H1 (cell line): Measurements from ENCODE around the gene MAST1. TPM values are rescaled to one million over a fixed set of nuclear protein-coding genes. Genes with fewer than 3 reads are reported as not detected.
A peak's percentile ranks its signal among the peaks of the same experiment; 100 is the strongest.

Source experiments
- CTCF ChIA-PET: fragments of 300-600 bp; sonication (Branson Sonifier 250); formaldehyde crosslinking; loops from one replicate; lab custom pipeline; 2021; ENCODE audit not compliant: partially characterized antibody; lab: Charles Lee
- POLR2A ChIA-PET: fragments of 300-600 bp; sonication (Branson Sonifier 250); formaldehyde crosslinking; loops from one replicate; lab custom pipeline; 2021; ENCODE audit warnings: inconsistent platforms; ENCODE audit not compliant: partially characterized antibody; lab: Charles Lee
- DNase-seq, 2 experiments: peaks; one replicate each; pipeline versions ENCODE4 v3.0.0 to v3.0.0-alpha.2; 2010 to 2022; ENCODE audit warnings: low spot score in 2 of 2, low read depth in 1 of 2, mixed read lengths in 1 of 2
- FAIRE-seq: peaks from 2 replicates; lab custom pipeline; 2011; peaks lifted over from hg19 to GRCh38; lab: Jason Lieb, UNC
- H2AFZ ChIP-seq: 2 replicates; pipeline ENCODE4 v1.8.1; 2012; ENCODE audit warnings: low read length, inconsistent platforms
- H2AK5ac ChIP-seq: 2 replicates; pipeline ENCODE4 v1.6.1; 2013; ENCODE audit warnings: low read depth, low read length
- H2BK120ac ChIP-seq: replicated peaks from 2 replicates; pipeline ENCODE3; 2013; ENCODE audit warnings: low read depth, low read length, inconsistent platforms
- H2BK12ac ChIP-seq: 2 replicates; pipeline ENCODE4 v1.6.1; 2013; ENCODE audit warnings: low read depth, low read length
- H2BK15ac ChIP-seq: 2 replicates; pipeline ENCODE4 v1.6.1; 2013; ENCODE audit warnings: low read length
- H2BK20ac ChIP-seq: 2 replicates; pipeline ENCODE4 v1.6.1; 2013; ENCODE audit warnings: low read length
- H2BK5ac ChIP-seq: 2 replicates; pipeline ENCODE4 v1.6.1; 2013; ENCODE audit warnings: low read depth, low read length
- H3K14ac ChIP-seq: 2 replicates; pipeline ENCODE4 v1.6.1; 2013; ENCODE audit warnings: inconsistent platforms; ENCODE audit not compliant: insufficient read length
- H3K18ac ChIP-seq: 2 replicates; pipeline ENCODE4 v1.6.1; 2013; ENCODE audit warnings: low read length; ENCODE audit errors: extremely low read depth
- H3K23ac ChIP-seq: 2 replicates; pipeline ENCODE4 v1.6.1; 2013; ENCODE audit warnings: inconsistent platforms; ENCODE audit not compliant: insufficient read length
- H3K23me2 ChIP-seq: 2 replicates; pipeline ENCODE4 v1.6.1; 2013; ENCODE audit warnings: low read depth, low read length
- H3K27ac ChIP-seq: 2 replicates; pipeline ENCODE4 v1.6.1; 2011; ENCODE audit warnings: low read depth, low read length, inconsistent platforms
- H3K27me3 ChIP-seq, 4 experiments: replicated peaks in 1 of 4; 1 replicate in 1 of 4; 2 replicates in 3 of 4; pipeline versions ENCODE4 v1.6.1 to v1.8.1; 2011 to 2013; ENCODE audit warnings: low read length in 3 of 4, mild to moderate bottlenecking in 3 of 4, inconsistent platforms in 2 of 4, mixed read lengths in 2 of 4, moderate library complexity in 1 of 4; ENCODE audit not compliant: control insufficient read depth in 3 of 4, insufficient read depth in 3 of 4; ENCODE audit errors: extremely low read depth in 1 of 4
- H3K36me3 ChIP-seq, 4 experiments: 2 replicates each; pipeline versions ENCODE4 v1.6.1 to v1.8.1; 2011 to 2013; ENCODE audit warnings: mild to moderate bottlenecking in 4 of 4, low read length in 3 of 4, moderate library complexity in 2 of 4, control low read depth in 1 of 4, inconsistent platforms in 1 of 4; ENCODE audit not compliant: insufficient read depth in 4 of 4, control insufficient read depth in 2 of 4
- H3K4ac ChIP-seq: replicated peaks from 2 replicates; pipeline ENCODE3; 2013; ENCODE audit warnings: low read length, low read depth, mixed read lengths, inconsistent platforms; ENCODE audit not compliant: insufficient read length
- H3K4me1 ChIP-seq, 4 experiments: replicated peaks in 1 of 4; 1 replicate in 1 of 4; 2 replicates in 3 of 4; pipeline versions ENCODE4 v1.6.1 to v1.8.1; 2011 to 2013; ENCODE audit warnings: low read length in 3 of 4, inconsistent platforms in 2 of 4, mixed read lengths in 1 of 4; ENCODE audit not compliant: insufficient read depth in 4 of 4, control insufficient read depth in 3 of 4
- H3K4me2 ChIP-seq, 2 experiments: 2 replicates each; pipeline versions ENCODE4 v1.6.1 to v1.8.1; 2011 to 2013; ENCODE audit warnings: low read depth in 2 of 2, low read length in 2 of 2, control low read depth in 1 of 2, inconsistent platforms in 1 of 2, mild to moderate bottlenecking in 1 of 2; ENCODE audit not compliant: insufficient read depth in 1 of 2
- H3K4me3 ChIP-seq, 4 experiments: fragments of 200-600, 300-600 bp in 1 of 4; sonication (generic), shearing (Covaris generic), sonication (Bioruptor Twin) in 1 of 4; 2 replicates each; pipeline versions ENCODE4 v1.5.1 to v1.8.1; 2011 to 2016; ENCODE audit warnings: low read length in 4 of 4, low read depth in 3 of 4, control low read depth in 2 of 4, inconsistent platforms in 2 of 4, mild to moderate bottlenecking in 2 of 4, mixed read lengths in 1 of 4, moderate library complexity in 1 of 4; ENCODE audit not compliant: insufficient read depth in 2 of 4; ENCODE audit errors: extremely low read depth in 1 of 4
- H3K56ac ChIP-seq: replicated peaks from 2 replicates; pipeline ENCODE3; 2013; ENCODE audit warnings: low read depth, mild to moderate bottlenecking, mixed read lengths, low read length, inconsistent platforms; ENCODE audit not compliant: insufficient read length
- H3K79me1 ChIP-seq: 2 replicates; pipeline ENCODE4 v1.6.1; 2013; ENCODE audit warnings: low read depth, low read length, control low read depth
- H3K79me2 ChIP-seq, 2 experiments: 2 replicates each; pipeline versions ENCODE4 v1.6.1 to v1.8.1; 2012 to 2013; ENCODE audit warnings: low read length in 2 of 2, mild to moderate bottlenecking in 2 of 2, inconsistent platforms in 1 of 2; ENCODE audit not compliant: insufficient read depth in 2 of 2, control insufficient read depth in 1 of 2
- H3K9ac ChIP-seq, 4 experiments: replicated peaks in 1 of 4; 1 replicate in 1 of 4; 2 replicates in 3 of 4; pipeline versions ENCODE4 v1.6.1 to v1.8.1; 2011 to 2013; ENCODE audit warnings: low read depth in 3 of 4, low read length in 3 of 4, control low read depth in 2 of 4, mild to moderate bottlenecking in 2 of 4, moderate library complexity in 2 of 4, inconsistent platforms in 1 of 4; ENCODE audit errors: extremely low read depth in 1 of 4
- H3K9me3 ChIP-seq, 2 experiments: 2 replicates each; pipeline versions ENCODE4 v1.6.1 to v1.8.1; 2012 to 2013; ENCODE audit warnings: mild to moderate bottlenecking in 2 of 2, moderate library complexity in 2 of 2, control low read depth in 1 of 2, inconsistent platforms in 1 of 2, low read depth in 1 of 2, low read length in 1 of 2, mixed read lengths in 1 of 2; ENCODE audit not compliant: insufficient read depth in 2 of 2
- H4K20me1 ChIP-seq, 2 experiments: replicated peaks in 1 of 2; 2 replicates each; pipeline versions ENCODE3 to v1.8.1; 2011 to 2013; ENCODE audit warnings: inconsistent platforms in 2 of 2, low read length in 2 of 2, mild to moderate bottlenecking in 1 of 2; ENCODE audit not compliant: insufficient read depth in 2 of 2, control insufficient read depth in 1 of 2
- H4K5ac ChIP-seq: 2 replicates; pipeline ENCODE4 v1.6.1; 2013; ENCODE audit warnings: low read length, low read depth, mixed read lengths, inconsistent platforms; ENCODE audit not compliant: insufficient read length
- H4K8ac ChIP-seq: 2 replicates; pipeline ENCODE4 v1.8.0; 2013; ENCODE audit warnings: mild to moderate bottlenecking, moderate library complexity, low read length, inconsistent platforms; ENCODE audit not compliant: insufficient read depth; ENCODE audit errors: extremely low read depth
- H4K91ac ChIP-seq: replicated peaks from 2 replicates; pipeline ENCODE3; 2013; ENCODE audit warnings: low read length, mixed read lengths, inconsistent platforms; ENCODE audit not compliant: insufficient read length
- GABPA ChIP-seq: IDR thresholded peaks from 2 replicates; pipeline ENCODE4 v1.6.1; 2011; ENCODE audit warnings: mild to moderate bottlenecking, low read length, moderate library complexity, borderline replicate concordance; ENCODE audit not compliant: insufficient read depth
- POLR2A ChIP-seq, 2 experiments: IDR thresholded peaks; 1 replicate in 1 of 2; 2 replicates in 1 of 2; pipeline ENCODE4 v1.6.1; 2011; ENCODE audit warnings: low read depth in 2 of 2, low read length in 2 of 2, mild to moderate bottlenecking in 2 of 2; ENCODE audit errors: control extremely low read depth in 1 of 2
- WGBS, 2 experiments: shearing (Covaris generic) in 1 of 2; methylation state at CpG; one replicate each; pipeline versions ENCODE4 v1.1.6 to v1.1.7; 2013 to 2015; ENCODE audit warnings: low lambda C conversion rate in 2 of 2, mixed read lengths in 2 of 2, inconsistent platforms in 1 of 2, low coverage in 1 of 2, missing lambda C conversion rate in 1 of 2; ENCODE audit not compliant: insufficient replicate concordance in 2 of 2, insufficient coverage in 1 of 2, insufficient read length in 1 of 2; ENCODE audit errors: extremely low coverage in 1 of 2, missing lambda C conversion rate in 1 of 2; 5-methylcytosine and 5-hydroxymethylcytosine counted together
- polyA plus RNA-seq, 7 experiments: library from polyadenylated mRNA; depleted of rRNA in 3 of 7; stranded (reverse) in 5 of 7; unstranded in 2 of 7; fragments of >200 nt in 5 of 7; fragments of 200-250 nt in 2 of 7; gene quantifications; 1 replicate in 5 of 7; 2 replicates in 1 of 7; 4 replicates in 1 of 7; pipeline versions ENCODE4 v1.2.1 to v1.2.3, GENCODE V29; 2011 to 2013; ENCODE audit warnings: missing spikeins in 2 of 7, mixed read lengths in 2 of 7
- total RNA-seq: library from RNA; stranded (reverse); fragmentation: NEBNext Ultra II Directional; extraction: Animal tissue kit (Norgen Biotek cat#: 25700); gene quantifications from 2 replicates; pipeline ENCODE4 v1.2.1, GENCODE V29; 2021

The MAST1 gene
- total and polyA plus RNA-seq, 2 of the 8 experiments (the other 6 are each of a cell fraction or from before 2014, with no cell fraction given): 15.6 to 28.3 TPM

DNA sequence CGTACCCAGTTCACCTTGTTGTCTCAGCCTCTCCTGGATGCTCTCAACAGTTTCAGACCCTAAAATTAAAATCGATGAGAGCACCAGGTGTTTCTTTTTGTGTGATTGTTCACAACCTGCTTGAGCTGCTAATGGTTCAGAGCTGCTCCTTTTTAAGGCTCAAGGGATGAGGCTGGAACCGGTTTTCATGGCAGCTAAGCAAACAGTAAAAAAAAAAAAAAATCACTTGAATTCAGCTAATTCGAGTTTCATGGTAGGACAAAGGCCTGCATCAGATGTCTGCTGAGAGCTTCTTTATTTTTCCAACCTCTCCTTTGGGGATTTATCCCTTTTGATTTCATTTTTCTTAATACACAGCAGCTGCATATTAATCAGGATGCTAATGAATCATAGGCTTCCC is 74.3 kb downstream of the MAST1 start:
- Histone ChIP-seq H2BK120ac (no peak overlapping the region), H2AFZ (no peak overlapping the region), H3K36me3 (no peaks in the 10 kb centered on the region), H3K9me3 (no peaks in the 10 kb centered on the region), H3K18ac (peak overlapping the region; percentile 71), H4K8ac (peak overlapping the region; percentile 95; the same call in 1 of the 2 replicates), H3K4ac (no peak overlapping the region), H4K5ac (no peak overlapping the region), H3K4me1 (peaks cover 8 to 20% (median 14%) of the 10 kb centered on the region in 4 experiments), H3K79me2 (no peaks in the 10 kb centered on the region), H3K23me2 (no peaks in the 10 kb centered on the region), H2BK15ac (peak overlapping the region; percentile 61; the same call in 1 of the 2 replicates), H2AK5ac (peak overlapping the region; percentile 11; the same call in 1 of the 2 replicates), H4K20me1 (no peaks in the 10 kb centered on the region), H3K27me3 (no peaks in the 10 kb centered on the region), H2BK20ac (peak overlapping the region; percentile 32; the same call in 1 of the 2 replicates), H3K79me1 (no peaks in the 10 kb centered on the region), H3K9ac (peak overlapping the region in 1 of 4 experiments; percentile 45; a peak in 3 of 7 replicates), H4K91ac (peak overlapping the region; percentile 57), H2BK5ac (no peak overlapping the region), H3K27ac (peak overlapping the region; percentile 42; the same call in 1 of the 2 replicates), H3K4me3 (peak overlapping the region in 2 of 4 experiments; percentile 32 to 33; a peak in 2 of 8 replicates), H3K23ac (no peak overlapping the region), H3K14ac (no peak overlapping the region), H3K4me2 (peak overlapping the region; percentile 25 to 58), H3K56ac (no peak overlapping the region), H2BK12ac (peak overlapping the region; percentile 90; the same call in 1 of the 2 replicates)
- FAIRE-seq: no peak
- TF ChIP-seq POLR2A (IDR thresholded peaks at IDR 0.05; ENCODE audit: control extremely low read depth in 1 of 2, low read depth in 2 of 2, low read length in 2 of 2): no peak
- TF ChIP-seq GABPA: no peak
- ChIA-PET CTCF (interaction anchor here (0.7 to 1.7 kb wide), 6 partner anchors 20 to 53 kb away, joined by 3 to 8 read pairs (median 5); partner anchors contain the start of gene KLF1), POLR2A (interaction anchor here (0.6 to 13.9 kb wide), 15 partner anchors 9 to 176 kb away, joined by 3 to 180 read pairs (median 6); partner anchors contain the start of genes CALR, DNASE2, FARSA and GCDH)
- WGBS, 2 experiments: 77% methylated on average over 4 of the region's 4 CpGs; no CpG with 5 or more reads in 1 of the 2 experiments
- DNase-seq: no peak
